Neural progenitor cell (in vitro differentiated cells): ENCODE data around the gene LMNTD1.

Experiments
- EZH2 ChIP-seq: fragments of 200-600 bp; sonication (generic); IDR thresholded peaks from 2 replicates; pipeline ENCODE4 v1.6.1; 2017; ENCODE audit warnings: antibody characterized with exemption, mild to moderate bottlenecking, moderate library complexity
- TF ChIP-seq, protein P1 (sequence below): fragments of 200-600 bp; sonication (generic); IDR thresholded peaks from 2 replicates; pipeline ENCODE4 v1.5.1; 2017; ENCODE audit warnings: antibody characterized with exemption, mild to moderate bottlenecking

DNA sequence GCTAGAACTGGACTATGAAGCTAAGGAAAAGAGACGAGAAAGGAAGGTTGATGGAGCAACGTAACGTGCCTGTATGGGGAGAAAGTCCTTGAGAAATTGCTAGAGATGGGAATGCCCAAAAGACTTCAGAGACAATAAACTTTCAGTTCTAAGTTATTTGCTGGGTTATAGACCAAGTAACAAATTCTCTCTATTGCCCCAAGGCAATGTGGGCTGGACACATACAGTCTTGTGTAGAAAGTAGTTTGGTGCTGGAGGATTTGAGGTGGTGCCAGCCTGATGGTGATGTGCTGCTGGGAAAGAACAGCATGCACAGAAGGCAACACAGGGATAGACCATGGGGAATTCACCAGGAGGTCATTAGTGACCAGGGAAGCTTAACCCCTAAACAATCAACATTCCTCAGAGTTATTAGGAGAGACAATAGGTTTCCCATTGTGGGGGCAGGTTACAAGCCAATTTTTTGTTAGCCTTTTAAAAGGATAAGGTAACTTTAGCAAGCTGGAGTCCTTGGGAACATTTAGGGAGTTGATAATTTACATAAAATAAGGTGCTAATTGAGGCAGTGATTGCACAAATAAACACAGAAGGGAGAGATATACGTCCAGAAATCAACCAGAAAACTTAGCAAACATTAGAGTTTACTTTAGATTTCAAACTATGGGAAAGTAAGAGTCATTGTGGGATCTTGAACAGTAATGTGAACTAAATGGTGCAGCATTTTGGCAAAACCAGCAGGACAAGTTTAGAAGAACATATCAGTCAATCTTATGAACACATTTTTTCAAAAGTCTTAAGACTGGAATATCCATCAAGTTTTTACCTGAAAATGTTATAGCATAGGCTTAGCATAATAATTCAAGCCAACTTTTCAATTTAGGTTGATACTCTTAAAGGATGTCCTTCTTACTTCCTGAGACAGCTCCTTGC is 61.4 kb downstream of the LMNTD1 start:
- TF ChIP-seq EZH2 = no peak
- TF ChIP-seq, protein P1, sequence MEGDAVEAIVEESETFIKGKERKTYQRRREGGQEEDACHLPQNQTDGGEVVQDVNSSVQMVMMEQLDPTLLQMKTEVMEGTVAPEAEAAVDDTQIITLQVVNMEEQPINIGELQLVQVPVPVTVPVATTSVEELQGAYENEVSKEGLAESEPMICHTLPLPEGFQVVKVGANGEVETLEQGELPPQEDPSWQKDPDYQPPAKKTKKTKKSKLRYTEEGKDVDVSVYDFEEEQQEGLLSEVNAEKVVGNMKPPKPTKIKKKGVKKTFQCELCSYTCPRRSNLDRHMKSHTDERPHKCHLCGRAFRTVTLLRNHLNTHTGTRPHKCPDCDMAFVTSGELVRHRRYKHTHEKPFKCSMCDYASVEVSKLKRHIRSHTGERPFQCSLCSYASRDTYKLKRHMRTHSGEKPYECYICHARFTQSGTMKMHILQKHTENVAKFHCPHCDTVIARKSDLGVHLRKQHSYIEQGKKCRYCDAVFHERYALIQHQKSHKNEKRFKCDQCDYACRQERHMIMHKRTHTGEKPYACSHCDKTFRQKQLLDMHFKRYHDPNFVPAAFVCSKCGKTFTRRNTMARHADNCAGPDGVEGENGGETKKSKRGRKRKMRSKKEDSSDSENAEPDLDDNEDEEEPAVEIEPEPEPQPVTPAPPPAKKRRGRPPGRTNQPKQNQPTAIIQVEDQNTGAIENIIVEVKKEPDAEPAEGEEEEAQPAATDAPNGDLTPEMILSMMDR = no peak
